HG02943 (cell line): ENCODE results near the gene CRTAC1.

Experiments used
- ATAC-seq: cut with Tn5 transposase; IDR thresholded peaks from one replicate; pipeline ENCODE4 v1.9.1; 2021; ENCODE audit warnings: mild to moderate bottlenecking, low read depth, moderate library complexity; ENCODE audit not compliant: unreplicated experiment

The CRTAC1 gene

DNA sequence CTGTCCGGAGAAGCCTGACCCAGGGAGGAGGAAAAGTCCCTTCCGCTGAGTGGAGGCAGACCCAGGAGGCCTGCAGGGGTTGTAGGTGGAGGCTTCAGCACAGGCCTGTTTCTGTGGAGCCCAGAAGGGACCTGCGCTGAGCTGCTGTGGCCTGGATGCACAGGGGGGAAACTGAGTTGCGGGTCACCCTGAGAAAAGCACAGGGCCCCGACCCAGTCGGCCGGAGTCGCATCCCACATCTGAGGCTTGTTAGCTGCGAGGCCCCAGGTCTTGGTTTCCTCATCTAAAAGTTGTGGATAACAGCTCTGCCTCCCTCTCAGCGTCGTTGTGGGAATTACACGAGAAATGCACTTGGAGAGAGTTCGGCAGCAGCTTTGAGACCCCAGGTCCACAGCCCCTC lies 104.4 kb downstream of the CRTAC1 start:
- no peak for ATAC-seq

- ATAC-seq: no peak
Observed at GRCh38 chr10:97925308-97925938, 105.0 kb downstream of the CRTAC1 start.

- no peak for ATAC-seq
Observed at GRCh38 chr10:97924678-97925077, 105.7 kb downstream of the CRTAC1 start.

DNA sequence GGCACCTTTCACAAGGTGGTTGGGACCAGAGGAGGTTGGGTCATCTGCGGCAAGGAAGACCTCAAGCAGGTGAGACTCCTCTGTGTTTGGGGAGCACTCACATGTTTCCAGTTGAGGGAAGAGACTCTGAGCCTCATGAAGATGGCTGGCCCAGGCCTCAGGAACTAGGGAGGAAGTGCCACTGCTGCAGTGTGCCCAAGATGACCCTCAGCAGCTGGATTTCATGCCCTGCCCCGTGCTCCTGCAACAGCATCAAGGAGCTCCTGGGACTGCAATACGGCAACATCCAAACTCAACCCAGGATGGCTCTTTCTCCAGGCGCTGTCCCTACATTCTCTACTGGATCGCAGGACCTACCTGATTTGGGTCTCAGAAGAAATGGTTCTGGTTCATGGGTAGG lies 106.9 kb downstream of the CRTAC1 start:
- ATAC-seq: no peak

GRCh38 chr10:97923057-97923456 lies 107.4 kb downstream of the CRTAC1 start:
- no peak for ATAC-seq

- no peak for ATAC-seq
Observed at GRCh38 chr10:97922022-97922758, 108.2 kb downstream of the CRTAC1 start.

DNA sequence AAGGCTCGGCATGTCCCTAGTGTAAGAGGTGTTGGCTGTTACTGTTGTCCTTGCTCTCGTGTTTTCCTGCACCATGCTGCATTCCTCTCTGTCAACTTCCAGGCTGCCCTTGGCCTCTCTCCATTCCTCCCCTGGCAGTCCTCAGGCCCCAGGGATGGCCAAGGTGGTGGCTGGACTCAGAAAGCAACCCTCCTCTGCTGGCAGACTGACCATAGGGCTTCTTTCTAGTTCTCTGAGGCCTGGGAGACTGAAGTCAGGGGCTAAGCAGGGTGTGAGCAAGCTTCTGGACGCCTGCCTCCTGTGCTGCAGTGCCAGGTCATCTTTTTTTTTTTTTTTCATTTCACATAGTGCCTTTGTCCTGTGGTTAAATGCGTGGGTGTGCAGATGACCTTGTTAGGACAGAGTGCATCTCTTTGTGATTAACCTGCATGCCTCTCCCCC lies 108.8 kb downstream of the CRTAC1 start:
- ATAC-seq: no peak

DNA sequence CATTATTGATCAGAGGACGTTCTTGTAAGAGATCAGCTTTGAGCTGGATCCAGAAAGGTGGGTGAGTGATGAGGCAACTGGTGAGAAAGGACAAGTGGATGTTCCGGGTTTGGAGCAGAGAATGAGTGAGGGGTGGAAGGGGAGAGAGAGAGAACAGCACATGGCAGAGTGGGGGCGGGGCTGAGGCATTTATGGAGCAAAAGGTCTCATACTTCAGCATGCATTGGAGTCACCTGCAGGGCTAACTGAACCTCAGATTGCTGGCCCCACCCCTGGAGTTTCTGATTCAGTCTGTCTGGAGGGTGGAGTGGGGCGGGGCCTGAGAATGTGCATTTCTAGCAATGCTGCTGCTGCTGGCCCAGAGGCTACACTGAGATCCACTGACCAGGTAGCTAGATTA lies 109.6 kb downstream of the CRTAC1 start:
- ATAC-seq: no peak

- ATAC-seq: no peak
Observed at GRCh38 chr10:97919012-97919411, 111.4 kb downstream of the CRTAC1 start.

GRCh38 chr10:97916586-97916985 lies 113.8 kb downstream of the CRTAC1 start:
- no peak for ATAC-seq

- ATAC-seq: no peak
Observed at GRCh38 chr10:97915346-97916131, 114.9 kb downstream of the CRTAC1 start.

DNA sequence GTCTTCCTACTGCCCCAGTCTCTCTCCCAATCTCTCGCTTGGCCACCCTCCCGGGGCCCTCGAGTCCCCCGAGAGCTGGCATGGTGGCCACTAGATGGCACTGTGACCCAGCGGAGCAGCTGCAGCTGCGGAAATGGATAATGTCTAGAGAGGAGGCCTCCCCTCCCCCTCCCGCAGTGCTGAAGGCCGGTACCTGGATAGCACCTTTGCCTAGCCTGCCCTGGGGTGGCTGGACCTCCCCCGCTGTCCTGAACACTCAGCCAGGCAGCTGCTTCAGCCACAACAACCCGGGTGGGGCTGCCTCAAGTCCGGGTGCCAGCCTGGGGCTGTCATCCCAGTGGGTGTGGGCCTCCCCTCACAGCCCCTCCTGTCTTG lies 115.6 kb downstream of the CRTAC1 start:
- no peak for ATAC-seq

DNA sequence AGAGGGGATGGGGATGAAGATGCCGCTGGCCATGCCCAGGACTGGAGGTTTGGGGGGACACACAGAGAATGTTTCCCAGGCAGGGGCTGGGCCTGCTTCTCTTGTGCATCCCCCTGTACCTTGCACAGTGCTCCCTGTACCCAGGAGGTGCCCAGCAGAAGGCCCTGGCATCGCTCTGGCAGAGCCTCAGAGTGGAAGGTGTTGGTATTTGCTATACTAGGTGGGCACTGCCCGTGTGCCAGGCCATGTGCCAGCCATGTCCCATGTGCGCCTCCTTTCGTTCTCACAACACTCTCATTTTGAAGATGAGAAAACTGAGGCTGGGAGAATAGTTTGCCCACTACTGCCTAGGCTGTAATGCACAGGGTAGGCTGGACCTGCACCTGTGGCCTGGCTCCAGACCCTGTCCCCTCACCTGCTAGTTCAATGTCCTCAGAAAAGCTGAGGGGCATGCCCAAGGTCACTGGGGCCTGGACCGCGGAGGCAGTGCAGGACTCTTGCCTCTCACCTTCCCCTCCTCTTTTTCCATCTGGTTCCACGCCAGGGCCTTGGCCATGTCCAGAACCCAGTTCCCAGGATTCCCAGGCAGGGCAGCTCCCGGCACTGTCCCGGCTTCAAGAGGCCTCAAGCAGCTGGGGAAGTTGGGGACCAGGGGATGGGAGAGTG lies 116.1 kb downstream of the CRTAC1 start:
- no peak for ATAC-seq

DNA sequence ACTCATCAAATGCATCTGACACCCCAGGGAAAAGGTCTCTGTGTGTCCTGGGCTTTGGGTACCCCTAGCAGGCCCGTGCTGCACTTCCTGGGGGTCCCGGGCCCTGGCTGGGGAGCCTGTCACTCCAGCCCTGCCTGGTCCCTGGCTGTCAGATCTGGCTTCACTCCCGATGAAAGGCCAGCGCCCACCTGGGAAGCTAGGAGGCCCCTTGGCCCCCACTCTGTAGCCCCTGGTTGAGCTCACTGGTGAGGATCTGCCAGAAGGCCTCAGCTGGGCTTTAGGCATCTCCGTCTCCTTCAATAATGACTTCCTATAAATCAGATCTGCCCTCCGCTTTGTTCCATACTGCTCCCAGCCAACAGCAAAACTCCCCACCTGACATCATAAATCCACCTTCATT lies 116.8 kb downstream of the CRTAC1 start:
- ATAC-seq: no peak

DNA sequence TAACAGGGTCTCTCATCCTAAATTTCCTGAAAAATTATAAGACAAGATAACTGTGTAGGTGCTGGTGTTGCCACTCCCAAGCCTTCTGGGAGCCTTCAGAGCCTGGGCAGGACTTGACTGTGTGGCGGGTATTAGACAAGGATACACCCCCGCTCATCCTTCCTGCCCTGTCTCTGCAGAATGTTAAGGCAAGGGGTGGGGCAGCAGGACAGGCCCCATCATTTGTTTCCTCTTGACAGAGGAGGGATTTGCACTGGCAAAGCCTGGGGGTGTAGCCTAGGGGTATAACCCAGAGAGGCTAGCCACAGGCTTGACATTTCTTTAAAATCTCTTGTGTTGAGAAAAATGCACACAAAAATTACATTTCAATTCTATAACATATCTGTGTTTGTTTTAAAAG lies 117.2 kb downstream of the CRTAC1 start:
- ATAC-seq: no peak

- ATAC-seq: no peak
Observed at GRCh38 chr10:97911217-97911616, 119.2 kb downstream of the CRTAC1 start.

- ATAC-seq: no peak
Observed at GRCh38 chr10:97910661-97911060, 119.8 kb downstream of the CRTAC1 start.

DNA sequence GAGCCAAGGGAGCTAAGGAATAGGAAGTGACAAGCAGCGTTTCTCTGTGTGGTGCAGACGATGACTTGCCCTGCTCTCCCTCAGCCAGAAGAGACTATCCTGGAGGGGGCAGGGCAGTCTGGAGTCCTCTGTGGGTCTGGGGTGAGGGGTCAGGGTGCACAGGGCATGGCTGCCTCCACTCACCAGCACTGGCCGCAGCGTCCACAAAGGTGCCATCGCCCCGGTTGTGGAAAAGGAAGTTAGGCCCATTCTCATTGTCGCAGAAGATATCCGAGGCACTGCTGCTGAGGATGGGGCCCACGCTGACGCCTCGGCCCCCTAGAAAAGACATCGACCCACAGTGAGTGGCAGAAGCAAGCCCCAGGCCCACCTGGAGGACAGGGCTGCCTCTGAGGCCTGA lies 122.6 kb downstream of the CRTAC1 start:
- ATAC-seq: no peak

DNA sequence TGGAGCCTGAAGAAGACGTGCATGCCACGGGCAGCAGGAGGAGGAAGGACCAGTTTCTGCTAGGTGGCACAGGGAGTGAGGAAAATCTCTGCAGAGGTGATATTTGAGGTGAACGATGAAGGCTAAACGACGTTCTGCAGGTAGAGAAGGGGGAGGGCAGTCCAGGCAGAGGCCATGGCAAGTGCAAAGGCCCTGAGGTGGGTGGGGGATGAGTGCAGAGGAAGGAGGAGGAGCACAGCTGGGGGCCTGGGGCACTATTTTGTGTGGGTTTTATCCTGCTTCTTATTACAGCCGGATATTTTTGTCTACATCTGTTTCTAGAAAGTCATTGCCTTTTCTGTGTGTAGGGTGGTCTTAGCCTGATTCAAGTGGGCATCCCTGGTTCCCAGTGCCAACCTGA lies 123.2 kb downstream of the CRTAC1 start:
- ATAC-seq: no peak

GRCh38 chr10:97905276-97905675 lies 125.1 kb downstream of the CRTAC1 start:
- no peak for ATAC-seq

DNA sequence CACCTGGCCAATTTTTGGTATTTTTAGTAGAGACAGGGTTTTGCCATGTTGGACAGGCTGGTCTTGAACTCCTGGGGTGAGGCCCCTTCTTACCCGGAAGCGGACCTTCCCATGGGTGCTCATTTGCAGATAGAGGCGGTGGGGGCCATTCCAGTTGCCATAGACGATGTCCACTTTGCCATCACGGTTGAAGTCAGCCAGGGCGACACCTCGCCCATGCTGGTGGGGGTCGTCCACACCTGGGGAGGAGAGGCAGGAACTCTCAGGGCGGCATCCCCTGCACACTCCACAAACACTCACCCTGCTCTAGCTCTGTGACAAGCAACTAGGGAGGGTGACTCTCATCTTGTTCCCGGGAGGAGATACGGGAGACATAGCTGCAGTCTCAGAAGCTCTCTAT lies 125.8 kb downstream of the CRTAC1 start:
- ATAC-seq: no peak
